Osteoblast (primary cell): ENCODE results near the gene ASPDH. TPM values are rescaled to one million over a fixed set of nuclear protein-coding genes. Genes with fewer than 3 reads are reported as not detected.
"Not testable (repeated sequence)": the region's sequence is repeated elsewhere in the genome, so short reads cannot be mapped to it uniquely, and the experiment has no call there.

Experiments used
- DNase-seq: peaks from one replicate; pipeline ENCODE4 v3.0.0; 2011; ENCODE audit warnings: low spot score, mixed read lengths; ENCODE audit not compliant: insufficient read length; ENCODE audit errors: missing footprints
- H2AFZ ChIP-seq: 2 replicates; pipeline ENCODE4 v1.6.0; 2011; ENCODE audit warnings: mild to moderate bottlenecking, low read length
- H3K27ac ChIP-seq: 2 replicates; pipeline ENCODE4 v1.5.1; 2011; ENCODE audit warnings: mild to moderate bottlenecking, low read depth, low read length, moderate library complexity
- H3K27me3 ChIP-seq: 2 replicates; pipeline ENCODE4 v1.6.0; 2012; ENCODE audit warnings: mild to moderate bottlenecking, control low read depth, inconsistent platforms, low read length, moderate library complexity; ENCODE audit not compliant: insufficient read depth
- H3K36me3 ChIP-seq: 2 replicates; pipeline ENCODE4 v1.5.1; 2011; ENCODE audit warnings: mild to moderate bottlenecking, low read length, control low read depth, moderate library complexity; ENCODE audit not compliant: insufficient read depth
- H3K4me1 ChIP-seq: 2 replicates; pipeline ENCODE4 v1.5.1; 2011; ENCODE audit warnings: mild to moderate bottlenecking, low read length, control low read depth, moderate library complexity; ENCODE audit not compliant: insufficient read depth
- H3K4me2 ChIP-seq: 2 replicates; pipeline ENCODE4 v1.6.0; 2011; ENCODE audit warnings: mild to moderate bottlenecking, low read length; ENCODE audit not compliant: insufficient read depth
- H3K4me3 ChIP-seq: fragments of 200-600 bp; sonication (generic); 3 replicates; pipeline ENCODE4 v1.5.1; 2012; ENCODE audit warnings: mild to moderate bottlenecking, low read length, inconsistent platforms; ENCODE audit not compliant: insufficient read depth
- H3K79me2 ChIP-seq: 2 replicates; pipeline ENCODE4 v1.6.0; 2012; ENCODE audit warnings: mild to moderate bottlenecking, low read length, control low read depth, inconsistent platforms; ENCODE audit not compliant: insufficient read depth
- H3K9me3 ChIP-seq: 2 replicates; pipeline ENCODE4 v1.5.1; 2011; ENCODE audit warnings: low read depth, low read length, control low read depth
- H4K20me1 ChIP-seq: 2 replicates; pipeline ENCODE4 v1.6.0; 2012; ENCODE audit warnings: mild to moderate bottlenecking, low read length, control low read depth; ENCODE audit not compliant: insufficient read depth
- total RNA-seq: library from RNA; depleted of rRNA; stranded (reverse); fragments of >200 nt; gene quantifications from 2 replicates; pipeline ENCODE4 v1.2.3, GENCODE V29; 2012
- TF ChIP-seq, protein P1 (sequence below): IDR thresholded peaks from 2 replicates; pipeline ENCODE4 v1.5.1; 2011; ENCODE audit warnings: mild to moderate bottlenecking, low read depth, low read length, moderate library complexity; ENCODE audit errors: extremely low read depth

Gene ASPDH
- total RNA-seq, 1 donor, result not detected

DNA sequence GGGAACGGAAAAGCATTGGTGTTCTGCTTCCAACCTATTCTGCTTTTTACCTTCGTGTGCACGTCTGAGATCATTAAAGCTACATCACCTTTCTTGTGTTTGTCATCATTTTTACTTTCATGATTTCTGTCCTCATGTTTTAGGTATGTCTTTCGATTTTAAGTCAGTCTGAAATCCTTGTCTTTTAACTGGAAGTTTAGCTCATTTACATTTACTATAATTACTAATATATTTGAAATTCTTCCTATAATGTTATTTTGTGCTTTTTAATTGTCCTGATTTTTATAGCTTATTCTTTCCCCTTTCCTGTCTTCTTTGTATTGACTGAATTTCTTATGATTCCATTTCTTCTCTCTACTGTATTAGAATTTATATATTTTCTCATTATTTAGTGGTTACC lies 19.2 kb upstream of the ASPDH start:
- Histone ChIP-seq H3K4me2 (no peak overlapping the region), H3K27me3 (no peaks in the 10 kb centered on the region), H3K79me2 (no peaks in the 10 kb centered on the region), H3K36me3 (no peaks in the 10 kb centered on the region), H3K4me3 (no peak overlapping the region), H4K20me1 (no peaks in the 10 kb centered on the region), H3K9me3 (peaks cover 6% of the 10 kb centered on the region), H3K4me1 (no peaks in the 10 kb centered on the region), H2AFZ (no peak overlapping the region), H3K27ac (no peak overlapping the region)
- no peak for DNase-seq
- TF ChIP-seq, protein P1, sequence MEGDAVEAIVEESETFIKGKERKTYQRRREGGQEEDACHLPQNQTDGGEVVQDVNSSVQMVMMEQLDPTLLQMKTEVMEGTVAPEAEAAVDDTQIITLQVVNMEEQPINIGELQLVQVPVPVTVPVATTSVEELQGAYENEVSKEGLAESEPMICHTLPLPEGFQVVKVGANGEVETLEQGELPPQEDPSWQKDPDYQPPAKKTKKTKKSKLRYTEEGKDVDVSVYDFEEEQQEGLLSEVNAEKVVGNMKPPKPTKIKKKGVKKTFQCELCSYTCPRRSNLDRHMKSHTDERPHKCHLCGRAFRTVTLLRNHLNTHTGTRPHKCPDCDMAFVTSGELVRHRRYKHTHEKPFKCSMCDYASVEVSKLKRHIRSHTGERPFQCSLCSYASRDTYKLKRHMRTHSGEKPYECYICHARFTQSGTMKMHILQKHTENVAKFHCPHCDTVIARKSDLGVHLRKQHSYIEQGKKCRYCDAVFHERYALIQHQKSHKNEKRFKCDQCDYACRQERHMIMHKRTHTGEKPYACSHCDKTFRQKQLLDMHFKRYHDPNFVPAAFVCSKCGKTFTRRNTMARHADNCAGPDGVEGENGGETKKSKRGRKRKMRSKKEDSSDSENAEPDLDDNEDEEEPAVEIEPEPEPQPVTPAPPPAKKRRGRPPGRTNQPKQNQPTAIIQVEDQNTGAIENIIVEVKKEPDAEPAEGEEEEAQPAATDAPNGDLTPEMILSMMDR, result no peak

DNA sequence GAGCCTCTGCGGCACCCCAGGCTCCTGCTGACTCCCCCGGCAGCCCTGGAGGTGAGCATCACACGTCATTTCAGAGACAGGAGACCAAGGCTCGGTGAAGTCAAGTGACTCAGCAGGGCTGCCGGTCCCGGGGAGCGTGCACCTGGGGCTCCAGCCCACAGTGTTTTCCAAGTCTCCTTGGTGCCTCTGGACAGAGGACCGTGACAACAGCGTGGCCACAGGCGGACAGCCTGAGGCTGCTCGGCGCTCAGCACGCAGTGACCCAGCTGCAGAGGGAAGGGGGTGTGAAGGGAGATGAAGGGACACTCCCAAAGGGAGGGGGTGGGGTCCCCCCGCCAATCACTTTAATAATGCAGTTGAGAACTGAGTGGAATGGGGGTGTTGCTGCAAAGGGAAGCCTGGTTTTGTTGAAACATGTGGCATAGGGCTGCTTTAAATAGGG lies 17.5 kb upstream of the ASPDH start:
- Histone ChIP-seq H3K36me3 (no peaks in the 10 kb centered on the region), H3K4me2 (no peak overlapping the region), H3K4me3 (no peak overlapping the region), H2AFZ (no peak overlapping the region), H4K20me1 (no peaks in the 10 kb centered on the region), H3K9me3 (peaks cover 6% of the 10 kb centered on the region), H3K79me2 (no peaks in the 10 kb centered on the region), H3K27ac (no peak overlapping the region), H3K4me1 (no peaks in the 10 kb centered on the region), H3K27me3 (no peaks in the 10 kb centered on the region)
- TF ChIP-seq, protein P1, result no peak
- no peak for DNase-seq

DNA sequence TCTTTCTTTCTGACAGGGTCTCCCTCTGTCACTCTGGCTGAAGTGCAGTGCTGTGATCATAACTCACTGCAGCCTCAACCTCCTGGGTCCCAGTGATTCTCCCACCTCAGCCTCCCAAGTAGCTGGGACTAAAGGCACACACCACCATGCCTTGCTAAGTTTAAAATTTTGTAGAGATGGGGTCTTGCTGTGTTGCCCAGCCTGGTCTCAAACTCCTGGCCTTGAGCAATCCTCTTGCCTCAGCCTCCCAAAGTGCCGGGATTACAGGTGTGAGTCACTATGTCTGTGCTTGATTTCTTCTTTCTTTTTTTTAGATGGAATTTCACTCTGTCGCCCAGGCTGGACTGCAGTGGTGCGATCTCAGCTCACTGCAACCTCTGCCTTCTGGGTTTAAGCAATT lies 14.3 kb upstream of the ASPDH start:
- not testable (repeated sequence) for H3K4me3 ChIP-seq, H3K27ac ChIP-seq, H3K27me3 ChIP-seq, H3K4me2 ChIP-seq, H3K4me1 ChIP-seq, DNase-seq, H2AFZ ChIP-seq, H3K79me2 ChIP-seq, H3K36me3 ChIP-seq, H3K9me3 ChIP-seq, H4K20me1 ChIP-seq

DNA sequence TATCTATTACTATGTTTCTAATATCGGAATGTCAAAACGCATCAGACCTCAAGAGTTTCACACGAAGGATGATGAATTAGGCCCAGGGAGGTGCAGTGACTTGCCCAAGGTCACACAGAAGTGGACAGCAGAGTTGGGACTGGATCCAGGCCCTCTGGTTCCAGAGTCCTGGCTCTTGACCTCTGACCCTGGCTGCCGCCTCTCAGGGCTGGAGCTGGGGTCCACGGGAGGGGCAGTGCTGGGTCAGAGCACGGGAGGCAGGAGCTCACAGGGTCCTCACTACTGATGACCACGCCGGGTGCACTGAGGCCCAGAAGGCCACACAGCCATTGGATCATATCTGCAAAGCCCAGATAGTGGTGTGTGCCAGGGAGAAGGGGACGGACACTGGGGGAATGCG lies 9.2 kb upstream of the ASPDH start:
- H3K4me3 ChIP-seq, result no peak overlapping the region
- H3K36me3 ChIP-seq, result no peaks in the 10 kb centered on the region
- no peaks in the 10 kb centered on the region for H4K20me1 ChIP-seq
- no peaks in the 10 kb centered on the region for H3K27me3 ChIP-seq
- DNase-seq, result no peak
- no peak overlapping the region for H2AFZ ChIP-seq
- H3K9me3 ChIP-seq, result no peaks in the 10 kb centered on the region
- no peaks in the 10 kb centered on the region for H3K79me2 ChIP-seq
- TF ChIP-seq, protein P1, result no peak
- no peaks in the 10 kb centered on the region for H3K4me1 ChIP-seq
- no peak overlapping the region for H3K4me2 ChIP-seq
- H3K27ac ChIP-seq, result no peak overlapping the region
